Memory B cell (primary cell): ENCODE measurements around the gene ARL15.

Experiments
- ATAC-seq: fragments of 150-1000 bp; cut with Tn5 transposase; 2 replicates; pipeline ENCODE4 v1.10.0; 2021; ENCODE audit warnings: low read depth, mild to moderate bottlenecking, moderate library complexity
- DNase-seq, 2 donors: peaks; one replicate each; pipeline ENCODE4 v3.0.0; 2022; ENCODE audit warnings: low spot score in 2 of 2
- H3K27ac Mint-ChIP-seq: one replicate; pipeline ENCODE4 v1.8.0; 2022; ENCODE audit warnings: mild to moderate bottlenecking, moderate library complexity, mixed read lengths
- H3K27me3 Mint-ChIP-seq: one replicate; pipeline ENCODE4 v1.8.0; 2022; ENCODE audit warnings: mixed read lengths
- H3K36me3 Mint-ChIP-seq: one replicate; pipeline ENCODE4 v1.8.0; 2022; ENCODE audit warnings: mild to moderate bottlenecking, mixed read lengths
- H3K4me1 Mint-ChIP-seq: one replicate; pipeline ENCODE4 v1.8.0; 2022; ENCODE audit warnings: mixed read lengths
- H3K4me3 Mint-ChIP-seq: one replicate; pipeline ENCODE4 v1.8.0; 2022; ENCODE audit warnings: mild to moderate bottlenecking, moderate library complexity, mixed read lengths
- H3K9me3 Mint-ChIP-seq: one replicate; pipeline ENCODE4 v1.8.0; 2022; ENCODE audit warnings: mixed read lengths

The ARL15 gene

DNA sequence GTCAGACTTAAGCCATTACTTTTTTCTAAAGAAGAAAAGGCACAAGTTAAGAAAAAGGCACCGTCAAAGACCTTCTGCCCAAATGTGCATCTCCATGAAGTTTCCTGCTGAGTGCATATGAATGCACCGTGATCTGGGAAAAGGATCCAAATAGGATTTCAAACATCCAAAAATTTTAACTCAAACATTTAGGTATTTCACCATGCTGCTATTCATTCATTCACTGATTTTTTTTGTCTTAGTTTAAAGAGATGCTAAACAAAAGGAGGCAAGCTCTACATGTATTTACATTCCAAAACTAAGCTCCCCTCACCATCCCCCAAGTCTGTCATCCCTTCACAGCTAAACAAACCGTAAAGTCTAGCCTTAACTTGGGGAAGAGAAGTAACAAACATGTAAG, 291.9 kb downstream of the ARL15 start:
- H3K27ac Mint-ChIP-seq: no peak overlapping the region
- peaks cover 35% of the 10 kb centered on the region for H3K36me3 Mint-ChIP-seq
- ATAC-seq (no peak), DNase-seq (no peak)
- no peaks in the 10 kb centered on the region for H3K4me1 Mint-ChIP-seq
- H3K27me3 Mint-ChIP-seq: no peaks in the 10 kb centered on the region
- H3K9me3 Mint-ChIP-seq: peaks cover 5% of the 10 kb centered on the region
- H3K4me3 Mint-ChIP-seq: no peak overlapping the region

DNA sequence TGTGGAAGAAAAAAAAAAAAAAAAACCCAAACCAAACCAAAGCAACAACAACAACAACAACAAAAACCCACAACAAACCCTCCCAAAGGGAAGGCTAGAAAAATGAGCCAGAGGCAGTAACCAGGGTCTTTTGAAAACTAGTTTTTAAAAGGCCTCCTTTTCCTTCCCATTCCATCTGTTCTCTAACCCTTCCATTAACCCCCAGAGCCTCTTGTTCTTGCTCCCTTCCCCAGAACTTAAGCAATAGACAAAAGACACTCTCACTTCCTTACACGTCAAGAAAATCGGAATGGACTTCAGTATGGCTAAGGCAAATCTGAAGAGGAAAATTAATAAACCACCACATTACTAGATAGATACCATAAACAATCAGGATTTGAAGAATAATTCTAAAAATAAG, 292.8 kb downstream of the ARL15 start:
- Mint-ChIP-seq H3K4me3 (no peak overlapping the region), H3K36me3 (peaks cover 36% of the 10 kb centered on the region), H3K9me3 (peaks cover 5% of the 10 kb centered on the region), H3K27ac (no peak overlapping the region), H3K27me3 (no peaks in the 10 kb centered on the region), H3K4me1 (no peaks in the 10 kb centered on the region)
- DNase-seq (no peak), ATAC-seq (no peak)

DNA sequence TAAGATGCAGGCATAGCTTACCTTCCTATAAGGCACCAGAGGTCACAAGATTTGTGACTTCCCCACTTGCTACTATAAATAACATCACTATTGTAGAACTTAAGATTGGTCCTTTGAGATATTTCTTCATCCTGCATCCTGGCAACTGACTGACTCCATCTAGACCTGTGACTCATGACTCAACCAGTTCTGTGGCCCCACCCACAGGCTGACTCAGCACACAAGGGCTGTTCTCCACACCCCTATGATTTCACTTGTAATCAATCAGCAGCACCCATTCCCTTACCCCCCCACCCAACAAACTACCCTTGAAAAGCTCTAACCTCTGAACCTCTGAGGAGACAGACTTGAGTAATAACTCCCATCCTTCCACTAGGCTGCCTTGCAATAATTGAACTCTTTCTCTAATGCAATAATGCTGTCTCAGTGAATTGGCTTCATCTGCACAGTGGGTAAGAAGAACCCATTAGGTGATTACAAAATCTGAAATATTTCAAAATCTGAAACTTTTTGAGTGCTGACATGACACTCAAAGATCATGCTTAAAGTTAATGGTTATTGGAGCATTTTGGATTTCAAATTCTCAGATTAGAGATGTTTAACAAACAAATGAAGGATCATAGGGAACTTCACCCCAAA, 296.7 kb downstream of the ARL15 start:
- peaks cover 38% of the 10 kb centered on the region for H3K36me3 Mint-ChIP-seq
- peaks cover 5% of the 10 kb centered on the region for H3K9me3 Mint-ChIP-seq
- H3K27me3 Mint-ChIP-seq: no peaks in the 10 kb centered on the region
- no peaks in the 10 kb centered on the region for H3K4me1 Mint-ChIP-seq
- no peak overlapping the region for H3K4me3 Mint-ChIP-seq
- H3K27ac Mint-ChIP-seq: no peak overlapping the region
- ATAC-seq (no peak), DNase-seq (no peak)

DNA sequence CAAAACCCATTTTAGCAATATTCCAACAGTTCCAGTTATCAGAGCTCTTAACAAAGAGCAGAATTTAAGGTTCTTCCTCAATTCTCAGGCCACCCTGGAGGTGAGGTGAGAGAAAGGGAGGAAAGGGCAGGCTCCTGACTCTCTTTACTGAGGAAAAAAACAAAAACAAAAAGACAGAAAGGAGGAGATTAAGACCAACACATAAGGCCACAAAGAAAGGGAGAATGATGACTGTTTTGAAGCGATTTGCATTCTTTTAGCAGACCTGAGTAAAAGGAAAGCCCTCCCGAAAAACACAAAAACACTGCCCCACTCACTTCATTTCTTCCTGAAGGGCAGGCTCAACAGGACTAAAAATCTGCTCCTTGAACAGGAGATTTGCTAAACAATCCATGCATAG, 300.5 kb downstream of the ARL15 start:
- Mint-ChIP-seq H3K27ac (no peak overlapping the region), H3K4me1 (no peaks in the 10 kb centered on the region), H3K27me3 (no peaks in the 10 kb centered on the region), H3K4me3 (no peak overlapping the region), H3K36me3 (peaks cover 16% of the 10 kb centered on the region), H3K9me3 (peaks cover 5% of the 10 kb centered on the region)
- DNase-seq (no peak), ATAC-seq (no peak)

DNA sequence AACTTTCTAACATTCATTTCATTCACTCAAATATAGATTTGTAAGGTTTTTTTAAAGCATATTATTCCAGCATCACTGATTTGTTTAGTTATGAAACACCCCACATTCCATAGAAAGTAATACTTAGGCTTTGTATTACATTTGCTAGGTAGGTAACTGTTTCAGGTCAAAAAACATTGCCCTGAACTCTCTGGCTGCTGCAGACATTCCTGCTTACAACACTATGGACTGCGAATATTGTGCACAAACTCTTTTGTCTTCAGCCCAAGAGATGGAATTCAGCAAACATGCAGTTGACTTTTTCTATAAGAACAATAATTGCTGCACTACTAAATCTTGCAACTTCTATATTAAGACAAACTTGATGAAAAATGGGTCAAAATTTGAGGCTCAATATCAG, 301.0 kb downstream of the ARL15 start:
- Mint-ChIP-seq H3K4me3 (no peak overlapping the region), H3K36me3 (peaks cover 14% of the 10 kb centered on the region), H3K27ac (no peak overlapping the region), H3K4me1 (no peaks in the 10 kb centered on the region), H3K9me3 (peaks cover 3% of the 10 kb centered on the region), H3K27me3 (no peaks in the 10 kb centered on the region)
- ATAC-seq: no peak
- no peak for DNase-seq

DNA sequence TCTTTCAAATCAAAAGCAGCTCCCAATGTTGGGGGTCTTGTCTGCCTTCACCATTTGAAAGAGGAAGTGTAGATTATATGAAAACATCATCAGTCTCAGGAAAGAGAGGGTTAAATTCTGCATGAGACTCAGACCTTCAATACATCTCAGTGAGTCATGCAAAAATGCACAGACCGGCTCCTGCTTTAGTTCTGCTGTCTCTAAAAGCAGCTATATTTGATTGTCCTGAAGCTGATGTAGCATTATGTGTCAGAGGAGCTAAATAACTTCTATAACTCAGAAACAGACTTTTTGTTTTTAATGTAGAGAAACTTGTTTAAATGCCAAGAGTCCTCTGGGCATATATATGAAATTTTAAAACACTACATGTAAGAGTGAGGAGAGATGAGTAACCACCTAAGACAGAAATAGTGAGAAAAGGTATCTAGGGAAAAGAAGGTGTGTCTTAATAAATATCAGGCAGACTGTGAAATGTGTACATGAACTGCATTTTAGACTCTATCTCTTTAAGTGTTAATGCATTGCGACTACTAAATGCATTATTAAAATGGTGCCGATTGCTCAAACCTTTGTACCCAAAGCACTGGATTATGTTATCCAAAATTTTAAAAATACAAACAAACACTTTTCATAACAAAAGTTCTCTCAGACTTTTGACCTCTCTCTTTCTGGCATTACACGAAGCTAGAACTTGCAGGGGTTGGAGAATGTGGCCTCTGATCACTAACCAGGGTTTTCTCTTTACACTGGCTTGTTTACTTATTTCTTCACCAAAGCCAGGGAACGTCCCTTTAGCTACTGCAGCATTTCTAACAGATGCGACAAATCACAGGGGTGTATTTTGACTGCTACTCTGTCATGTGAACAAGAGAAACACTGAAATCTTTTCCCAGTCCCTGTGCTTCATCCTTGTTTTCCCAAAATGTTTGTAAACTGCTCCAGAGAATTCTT, 302.3 kb downstream of the ARL15 start:
- Mint-ChIP-seq H3K4me1 (no peaks in the 10 kb centered on the region), H3K27ac (no peak overlapping the region), H3K4me3 (no peak overlapping the region), H3K36me3 (peaks cover 4% of the 10 kb centered on the region), H3K27me3 (no peaks in the 10 kb centered on the region), H3K9me3 (no peaks in the 10 kb centered on the region)
- no peak for DNase-seq
- ATAC-seq: no peak

DNA sequence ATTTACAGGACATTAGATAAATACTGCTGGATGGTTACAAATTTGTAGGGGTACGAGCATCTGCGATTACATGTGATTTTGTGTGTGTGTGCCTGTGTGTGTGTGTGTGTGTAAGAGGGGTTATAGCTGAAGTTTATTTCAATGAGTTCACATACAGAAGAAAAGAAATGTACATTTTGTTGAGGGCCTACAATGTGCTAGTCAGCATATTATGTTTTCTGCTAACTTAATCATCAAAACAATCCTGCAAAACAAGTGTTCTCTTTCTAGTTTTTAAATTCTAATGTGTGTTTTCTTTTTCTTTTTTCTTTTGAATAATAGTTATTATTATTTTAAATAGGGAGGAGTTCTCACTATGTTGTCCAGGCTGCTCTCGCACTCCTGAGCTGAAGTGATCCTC, 305.7 kb downstream of the ARL15 start:
- H3K27ac Mint-ChIP-seq: no peak overlapping the region
- peaks cover 3% of the 10 kb centered on the region for H3K9me3 Mint-ChIP-seq
- ATAC-seq (no peak), DNase-seq (no peak)
- H3K4me3 Mint-ChIP-seq: no peak overlapping the region
- peaks cover 5% of the 10 kb centered on the region for H3K4me1 Mint-ChIP-seq
- H3K36me3 Mint-ChIP-seq: peaks cover 9% of the 10 kb centered on the region
- no peaks in the 10 kb centered on the region for H3K27me3 Mint-ChIP-seq

DNA sequence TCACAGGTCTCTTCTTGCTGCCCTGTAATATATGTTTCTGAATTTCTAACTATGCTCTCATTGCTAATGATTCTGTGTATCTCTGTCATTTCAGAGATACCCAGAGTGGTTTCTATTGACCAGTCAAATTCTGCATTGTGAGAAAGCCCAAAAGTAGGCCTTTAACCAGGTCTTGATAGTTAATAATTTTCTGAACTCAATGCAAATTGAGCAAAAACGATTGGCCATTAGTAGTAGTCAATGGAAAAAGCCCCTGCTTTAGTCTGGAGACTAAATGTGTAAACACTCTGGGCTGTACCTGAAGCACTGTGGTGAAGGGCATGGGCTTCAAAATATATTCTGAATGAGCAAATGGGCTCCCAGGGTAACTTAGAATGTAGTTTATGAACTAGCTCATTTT, 307.6 kb downstream of the ARL15 start:
- no peak overlapping the region for H3K27ac Mint-ChIP-seq
- H3K4me1 Mint-ChIP-seq: peaks cover 5% of the 10 kb centered on the region
- H3K36me3 Mint-ChIP-seq: peaks cover 12% of the 10 kb centered on the region
- H3K4me3 Mint-ChIP-seq: no peak overlapping the region
- peaks cover 3% of the 10 kb centered on the region for H3K9me3 Mint-ChIP-seq
- no peak for ATAC-seq
- DNase-seq: no peak
- no peaks in the 10 kb centered on the region for H3K27me3 Mint-ChIP-seq

DNA sequence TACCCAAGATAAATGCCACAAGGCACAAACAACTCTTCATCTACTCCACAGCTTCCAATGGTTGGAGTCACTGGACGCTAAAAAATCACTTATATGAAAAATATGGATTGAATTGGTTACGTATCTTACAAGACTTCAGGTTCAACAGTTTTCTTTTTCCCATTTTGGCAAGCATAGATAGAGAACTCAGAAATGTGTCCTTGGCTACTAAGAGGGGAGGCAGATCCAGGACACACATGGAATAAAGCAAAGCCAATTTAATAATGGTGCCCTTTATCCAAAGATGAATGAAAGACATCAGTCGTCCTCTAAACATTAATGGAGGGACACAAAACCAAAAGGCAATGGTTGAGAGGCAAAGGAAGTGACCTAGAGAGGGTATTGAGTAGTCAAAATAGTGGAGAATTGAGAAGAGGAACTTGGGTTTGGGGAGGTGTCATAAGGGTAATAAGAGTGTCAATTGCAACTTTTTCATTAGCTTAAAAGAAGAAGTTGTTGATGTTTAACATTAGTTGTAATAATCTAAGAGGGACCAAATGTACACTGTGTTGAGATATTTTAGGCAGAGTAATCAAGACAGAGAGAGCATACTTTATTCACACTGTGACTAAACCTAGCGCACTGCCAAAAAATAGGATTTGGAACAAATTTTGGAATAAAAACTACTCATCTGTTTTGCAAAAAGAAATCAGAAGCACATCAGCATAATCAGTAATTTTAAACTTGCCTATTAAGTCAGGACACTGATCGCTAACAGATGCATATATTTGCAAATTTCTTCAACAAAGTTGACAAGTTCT, 308.2 kb downstream of the ARL15 start:
- no peaks in the 10 kb centered on the region for H3K27me3 Mint-ChIP-seq
- peaks cover 3% of the 10 kb centered on the region for H3K9me3 Mint-ChIP-seq
- no peak for ATAC-seq
- no peak for DNase-seq
- no peak overlapping the region for H3K4me3 Mint-ChIP-seq
- H3K4me1 Mint-ChIP-seq: peaks cover 5% of the 10 kb centered on the region
- H3K27ac Mint-ChIP-seq: peak overlapping the region; percentile 5
- peaks cover 12% of the 10 kb centered on the region for H3K36me3 Mint-ChIP-seq

DNA sequence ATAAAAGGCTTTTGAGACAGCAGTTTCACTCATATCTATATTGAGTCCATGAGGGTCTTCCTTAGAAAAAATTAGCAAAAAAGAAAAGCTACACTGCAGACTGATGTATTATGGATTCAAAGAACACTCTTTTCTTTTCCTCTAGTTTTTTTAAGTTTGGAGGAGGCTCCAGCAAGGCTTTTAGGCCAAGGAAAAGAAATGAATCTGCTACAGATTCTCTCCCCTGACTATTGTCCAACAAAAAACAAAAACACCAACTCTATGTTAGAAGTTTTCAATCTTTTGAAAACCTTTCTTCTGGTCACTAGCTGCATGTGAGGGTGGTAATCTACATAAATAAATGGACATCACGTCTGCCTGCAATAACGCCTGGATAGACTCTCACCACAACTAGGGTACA, 310.4 kb downstream of the ARL15 start:
- peaks cover 12% of the 10 kb centered on the region for H3K36me3 Mint-ChIP-seq
- peaks cover 3% of the 10 kb centered on the region for H3K9me3 Mint-ChIP-seq
- DNase-seq (no peak), ATAC-seq (no peak)
- H3K27ac Mint-ChIP-seq: no peak overlapping the region
- H3K27me3 Mint-ChIP-seq: no peaks in the 10 kb centered on the region
- H3K4me1 Mint-ChIP-seq: peaks cover 5% of the 10 kb centered on the region
- H3K4me3 Mint-ChIP-seq: no peak overlapping the region

DNA sequence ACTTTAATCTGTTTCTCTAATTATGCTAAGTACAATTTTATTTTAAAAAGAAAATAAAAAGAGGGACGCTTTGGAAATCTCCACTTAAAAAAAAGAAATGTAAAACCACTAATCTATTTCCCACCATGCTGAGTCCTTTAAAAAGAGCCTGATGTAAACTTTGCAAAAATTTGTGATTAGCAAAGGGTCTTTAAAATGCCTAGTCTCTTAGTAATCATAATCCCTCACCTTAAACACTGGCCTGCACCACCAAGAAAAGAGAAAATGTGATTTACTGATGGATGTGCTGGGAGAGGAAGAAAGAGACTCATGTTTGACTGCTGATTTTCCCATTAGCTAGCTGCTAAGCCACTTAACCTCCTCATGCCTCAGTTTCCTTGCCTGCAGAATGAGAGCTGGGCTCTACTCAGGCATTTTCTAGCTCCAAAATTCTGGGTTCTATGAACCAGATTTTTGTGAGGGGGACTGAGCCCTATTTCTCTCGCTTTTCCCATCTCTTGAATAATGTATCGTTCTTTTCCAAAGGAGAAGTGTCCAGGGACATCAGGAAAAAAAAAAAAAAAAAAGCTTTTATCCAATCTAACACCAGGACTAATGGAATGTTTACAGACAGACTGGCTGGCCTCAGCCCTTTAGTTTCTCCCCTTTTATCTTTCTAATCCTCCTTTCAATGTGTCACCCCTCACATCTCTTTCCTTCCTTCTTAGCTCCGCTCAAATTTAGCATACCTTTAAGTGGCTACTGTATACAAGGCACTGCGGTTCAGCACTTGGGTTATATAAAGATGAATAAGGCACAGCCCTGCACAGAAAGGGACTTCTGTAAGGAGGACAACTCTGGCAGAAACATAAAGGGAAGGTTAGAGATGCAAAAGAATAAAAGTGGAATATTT, 312.4 kb downstream of the ARL15 start:
- H3K4me1 Mint-ChIP-seq: peaks cover 5% of the 10 kb centered on the region
- H3K9me3 Mint-ChIP-seq: peaks cover 3% of the 10 kb centered on the region
- H3K36me3 Mint-ChIP-seq: peaks cover 13% of the 10 kb centered on the region
- no peak overlapping the region for H3K4me3 Mint-ChIP-seq
- no peak for DNase-seq
- no peaks in the 10 kb centered on the region for H3K27me3 Mint-ChIP-seq
- H3K27ac Mint-ChIP-seq: no peak overlapping the region
- no peak for ATAC-seq

DNA sequence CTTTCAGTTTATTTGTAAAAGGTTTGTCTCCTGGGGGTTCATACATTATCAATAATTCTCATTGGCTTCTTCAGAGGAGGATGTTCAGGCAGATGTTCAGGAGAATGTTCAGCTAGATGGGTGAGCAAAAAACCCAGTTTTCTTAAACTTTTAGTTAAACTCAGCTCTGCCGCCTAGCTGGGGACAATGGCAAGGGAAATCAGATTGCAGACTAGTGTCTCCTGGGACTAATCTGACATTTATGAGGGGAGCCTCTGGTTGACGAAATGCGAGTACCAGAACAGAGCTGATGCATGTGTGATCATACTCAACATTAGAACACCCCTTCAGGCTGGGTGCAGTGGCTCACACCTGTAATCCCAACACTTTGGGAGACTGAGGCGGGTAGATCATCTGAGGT, 314.4 kb downstream of the ARL15 start:
- Mint-ChIP-seq H3K9me3 (no peaks in the 10 kb centered on the region), H3K27ac (no peak overlapping the region), H3K4me3 (no peak overlapping the region), H3K27me3 (no peaks in the 10 kb centered on the region), H3K4me1 (no peaks in the 10 kb centered on the region), H3K36me3 (peaks cover 5% of the 10 kb centered on the region)
- DNase-seq (no peak), ATAC-seq (no peak)

DNA sequence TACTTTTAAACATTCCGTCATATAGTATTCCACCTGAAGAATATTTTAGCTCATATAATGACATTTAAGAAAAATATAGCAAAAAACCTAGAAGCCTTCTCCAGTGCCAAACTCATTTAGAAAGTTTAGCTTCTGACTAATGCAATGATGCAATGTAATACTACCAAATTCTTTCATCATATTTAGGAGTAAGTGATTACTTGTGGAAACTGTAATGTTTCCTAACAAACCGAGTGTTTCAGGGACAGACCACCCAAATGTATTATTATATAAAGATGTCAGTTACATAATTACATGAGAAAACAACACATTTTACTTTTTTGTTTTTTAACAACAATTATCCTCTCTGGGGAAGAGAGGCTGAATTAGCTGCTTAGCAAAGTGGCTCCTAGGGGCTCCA, 316.2 kb downstream of the ARL15 start:
- no peak overlapping the region for H3K27ac Mint-ChIP-seq
- no peak for DNase-seq

More for the DNA sequence above, 316.2 kb downstream of the ARL15 start:
- no peaks in the 10 kb centered on the region for H3K9me3 Mint-ChIP-seq
- H3K4me1 Mint-ChIP-seq: no peaks in the 10 kb centered on the region
- ATAC-seq: no peak
- peaks cover 5% of the 10 kb centered on the region for H3K36me3 Mint-ChIP-seq
- H3K27me3 Mint-ChIP-seq: no peaks in the 10 kb centered on the region
- no peak overlapping the region for H3K4me3 Mint-ChIP-seq
